Eye (tissue), 1 donor: Measurements from ENCODE around the gene ERICH6B.
"Not testable (repeated sequence)": the region's sequence is repeated elsewhere in the genome, so short reads cannot be mapped to it uniquely, and the experiment has no call there.

Source experiments
- DNase-seq: peaks from one replicate; pipeline ENCODE4 v3.0.0-alpha.2; 2015

ERICH6B gene

GRCh38 chr13:45615501-45616101 is at the start of gene ERICH6B:
Gene ERICH6B, minus strand, starts transcription at chr13:45615739. Its CDS starts 18,734 bp downstream, at chr13:45597005.
- peak; percentile 96 for DNase-seq

DNA sequence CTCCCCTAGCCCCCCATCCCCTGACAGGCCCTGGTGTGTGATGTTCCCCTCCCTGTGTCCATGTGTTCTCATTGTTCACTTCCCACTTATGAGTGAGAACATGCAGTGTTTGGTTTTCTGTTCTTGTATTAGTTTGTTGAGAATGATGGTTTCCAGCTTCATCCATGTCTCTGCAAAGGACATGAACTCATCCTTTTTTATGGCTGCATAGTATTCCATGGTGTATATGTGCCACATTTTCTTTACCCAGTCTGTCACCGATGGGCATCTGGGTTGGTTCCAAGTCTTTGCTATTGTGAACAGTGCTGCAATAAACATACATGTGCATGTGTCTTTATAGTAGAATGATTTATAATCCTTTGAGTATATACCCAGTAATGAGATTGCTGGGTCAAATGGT is 47.4 kb upstream of the ERICH6B start:
- not testable (repeated sequence) for DNase-seq

- no peak for DNase-seq
Observed at GRCh38 chr13:45662162-45662561, 46.6 kb upstream of the ERICH6B start.

DNA sequence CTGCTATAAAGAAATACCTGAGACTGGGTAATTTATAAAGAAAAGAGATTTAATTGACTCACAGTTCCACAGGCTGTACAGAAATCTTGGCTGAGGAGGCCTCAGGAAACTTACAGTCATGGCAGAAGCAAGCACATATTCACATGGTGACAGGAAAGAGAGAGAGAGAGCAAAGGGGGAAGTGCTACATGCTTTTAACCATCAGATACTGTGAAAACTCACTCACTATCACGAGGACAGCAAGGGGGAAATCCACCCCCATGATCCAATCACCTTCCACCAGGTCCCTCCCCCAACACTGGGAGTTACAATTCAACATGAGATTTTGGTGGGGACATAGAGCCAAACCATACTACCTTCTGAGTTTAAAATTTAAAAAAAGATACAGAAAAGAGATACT is 44.9 kb upstream of the ERICH6B start:
- DNase-seq, result not testable (repeated sequence)

- DNase-seq, result no peak
Observed at GRCh38 chr13:45659536-45659935, 44.0 kb upstream of the ERICH6B start.

DNA sequence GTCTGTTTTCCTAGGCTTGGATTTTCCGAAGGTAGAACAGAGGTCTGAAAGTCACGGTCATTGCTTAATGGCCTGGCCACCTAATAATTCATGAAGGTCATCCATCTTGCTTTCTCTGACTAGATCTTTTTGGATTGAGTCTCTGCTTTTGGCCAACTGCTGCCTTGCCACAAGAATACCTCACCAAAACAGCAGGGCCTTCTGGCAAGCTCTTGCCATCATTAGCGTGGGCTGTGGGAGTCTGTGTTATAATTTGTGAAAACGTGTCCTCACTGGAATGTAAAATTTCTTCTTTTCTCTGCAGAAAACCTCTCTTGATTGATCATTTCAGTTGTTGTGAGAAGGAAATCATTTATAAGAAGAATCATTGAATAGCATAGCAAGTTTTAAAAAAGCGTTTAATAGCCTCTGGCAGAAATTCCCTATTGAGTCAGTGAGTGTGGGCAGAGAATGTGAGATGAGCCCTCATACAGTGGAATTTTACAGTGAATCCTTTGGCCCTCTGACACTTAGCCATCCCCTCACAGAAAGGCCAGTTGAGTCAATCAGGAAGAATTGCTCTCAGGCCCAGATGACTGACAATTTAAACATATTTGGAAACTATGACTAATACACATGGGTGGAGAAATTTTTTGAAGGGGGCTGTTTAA is 43.2 kb upstream of the ERICH6B start:
- no peak for DNase-seq

DNA sequence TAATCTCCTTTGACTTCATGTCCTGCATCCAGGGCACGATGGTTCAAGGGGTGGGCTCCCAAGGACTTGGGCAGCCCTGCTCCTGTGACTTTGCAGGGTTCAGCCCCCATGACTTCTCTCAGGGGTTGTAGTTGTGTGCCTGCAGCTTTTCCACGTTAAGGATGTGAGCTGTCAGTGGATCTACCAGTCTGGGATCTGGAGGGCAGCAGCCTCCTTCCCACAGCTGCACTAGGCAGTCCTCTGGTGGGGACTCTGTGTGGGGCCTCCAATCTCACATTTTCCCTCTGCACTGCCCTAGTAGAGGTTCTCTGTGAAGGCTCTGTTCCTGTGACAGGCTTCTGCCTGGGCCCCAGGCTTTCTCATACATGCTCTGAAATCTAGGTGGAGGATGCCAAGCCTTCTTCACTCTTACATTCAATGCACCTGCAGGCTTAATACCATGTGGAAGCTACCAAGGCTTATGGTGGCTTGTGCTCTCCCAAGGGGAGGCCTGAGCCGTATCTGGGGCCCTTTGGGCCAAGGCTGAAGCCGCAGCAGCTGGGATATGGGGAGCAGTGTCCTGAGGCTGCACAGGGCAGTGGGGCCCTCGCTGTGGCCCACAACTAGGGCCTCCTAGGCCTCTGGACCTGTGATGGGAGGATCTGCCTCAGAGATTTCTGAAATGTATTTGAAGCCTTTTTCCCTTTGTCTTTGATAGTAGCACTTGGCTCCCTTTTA is 39.3 kb upstream of the ERICH6B start:
- no peak for DNase-seq

- DNase-seq, result not testable (repeated sequence)
Observed at GRCh38 chr13:45645263-45645662, 29.7 kb upstream of the ERICH6B start.

- not testable (repeated sequence) for DNase-seq
Observed at GRCh38 chr13:45642159-45642558, 26.6 kb upstream of the ERICH6B start.

GRCh38 chr13:45635291-45635690 is 19.8 kb upstream of the ERICH6B start:
- not testable (repeated sequence) for DNase-seq

DNA sequence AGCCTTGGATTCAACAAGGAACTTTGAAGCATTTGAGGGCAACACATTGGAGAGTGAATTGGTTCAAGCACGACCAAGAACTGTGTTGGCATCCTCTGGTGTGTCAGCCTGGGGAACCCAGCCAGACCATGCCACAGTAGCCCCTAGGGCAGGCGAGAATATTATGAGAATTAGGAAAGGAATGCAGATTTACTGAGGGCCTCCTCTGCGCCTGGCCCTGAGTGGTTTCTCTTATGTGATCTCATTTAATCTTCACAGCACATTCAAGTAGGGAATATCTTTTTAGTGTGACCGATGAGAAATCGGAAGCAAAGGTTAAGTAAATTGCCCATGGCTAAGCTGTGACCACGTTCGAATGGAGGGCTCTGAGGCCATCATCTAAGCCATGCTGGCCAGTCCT is 15.3 kb upstream of the ERICH6B start:
- no peak for DNase-seq

DNA sequence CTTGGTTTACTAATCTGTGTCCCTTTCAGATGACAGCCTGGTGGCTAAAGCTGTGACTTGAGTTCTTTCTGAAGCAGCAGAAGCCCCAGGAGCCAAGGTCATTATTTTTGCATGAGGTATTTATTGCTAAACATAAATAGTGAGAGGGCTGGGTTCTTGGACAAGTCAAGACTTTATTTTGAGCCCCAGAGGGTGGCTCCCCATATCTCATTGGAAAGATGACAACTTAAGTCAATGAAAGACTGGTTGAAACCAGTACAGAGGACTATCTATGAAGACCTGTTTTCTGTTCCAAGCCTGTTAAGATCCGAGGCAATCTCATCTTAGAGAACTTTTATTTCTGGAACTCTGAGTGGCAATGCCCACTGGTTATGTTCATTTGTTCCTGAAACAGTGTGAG is 14.4 kb upstream of the ERICH6B start:
- DNase-seq, result peak; percentile 23

DNA sequence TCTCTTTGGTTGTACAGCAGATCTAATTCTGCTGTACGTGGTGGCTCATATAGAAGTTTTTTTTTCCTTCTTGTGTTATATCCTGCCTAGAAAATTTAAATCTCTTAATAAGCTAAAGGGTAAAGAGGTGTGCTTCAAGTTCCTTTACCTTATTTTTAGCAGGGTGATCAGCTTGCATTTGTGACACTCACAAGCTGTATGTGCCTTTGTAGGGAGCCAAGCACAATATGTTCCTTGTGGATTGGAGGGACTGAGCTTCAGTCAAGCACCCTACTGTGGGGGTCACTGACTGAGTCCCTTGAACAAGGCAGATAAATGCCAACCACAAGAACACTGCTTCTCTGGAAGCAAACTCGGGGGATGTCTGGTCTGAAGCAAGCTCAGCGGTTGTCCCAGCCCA is 12.6 kb upstream of the ERICH6B start:
- DNase-seq, result no peak

DNA sequence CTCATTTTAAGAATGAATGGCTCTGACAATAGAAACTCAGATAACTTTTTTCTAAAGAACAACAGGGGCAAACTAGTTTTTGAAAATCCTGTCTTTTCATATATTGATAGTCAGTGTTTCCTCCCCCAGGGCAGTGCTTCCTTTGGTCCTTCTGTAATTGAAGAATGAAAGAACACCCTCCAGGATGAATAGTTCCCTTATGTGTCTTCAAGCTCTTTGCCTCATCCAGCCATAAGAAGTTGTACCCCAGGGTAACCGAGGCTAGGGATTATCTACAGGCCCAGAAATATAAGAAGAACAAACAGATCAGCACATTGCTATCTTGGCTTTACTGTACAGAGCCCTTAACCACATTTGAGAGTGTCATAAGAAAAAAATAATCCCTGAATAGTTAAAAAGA is 12.1 kb upstream of the ERICH6B start:
- no peak for DNase-seq

GRCh38 chr13:45626731-45627374 is 11.3 kb upstream of the ERICH6B start:
- DNase-seq, result no peak

GRCh38 chr13:45623516-45624090 is 8.1 kb upstream of the ERICH6B start:
- DNase-seq, result peak; percentile 31

GRCh38 chr13:45621950-45622349 is 6.4 kb upstream of the ERICH6B start:
- DNase-seq, result no peak

DNA sequence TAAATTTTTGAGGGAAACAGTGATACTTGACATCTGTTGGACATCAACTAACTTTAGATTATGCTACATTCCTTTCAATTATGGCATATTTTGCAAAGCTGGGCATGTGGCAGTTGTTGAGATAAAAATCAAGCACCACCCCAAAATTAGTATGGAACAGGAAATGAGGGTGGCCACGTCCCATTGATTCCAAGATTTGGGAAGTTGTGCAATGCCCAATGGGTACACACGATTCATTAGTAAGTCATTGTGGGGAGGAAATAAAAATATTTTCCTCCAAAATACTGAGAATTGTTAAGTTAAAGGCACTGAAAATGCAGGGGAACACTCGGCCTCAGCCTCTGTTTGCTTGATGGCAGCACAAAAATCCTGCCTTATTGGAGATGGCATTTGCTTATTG is 7.6 kb downstream of the ERICH6B start:
- no peak for DNase-seq

GRCh38 chr13:45604892-45605291 is 10.6 kb downstream of the ERICH6B start:
- DNase-seq, result no peak

DNA sequence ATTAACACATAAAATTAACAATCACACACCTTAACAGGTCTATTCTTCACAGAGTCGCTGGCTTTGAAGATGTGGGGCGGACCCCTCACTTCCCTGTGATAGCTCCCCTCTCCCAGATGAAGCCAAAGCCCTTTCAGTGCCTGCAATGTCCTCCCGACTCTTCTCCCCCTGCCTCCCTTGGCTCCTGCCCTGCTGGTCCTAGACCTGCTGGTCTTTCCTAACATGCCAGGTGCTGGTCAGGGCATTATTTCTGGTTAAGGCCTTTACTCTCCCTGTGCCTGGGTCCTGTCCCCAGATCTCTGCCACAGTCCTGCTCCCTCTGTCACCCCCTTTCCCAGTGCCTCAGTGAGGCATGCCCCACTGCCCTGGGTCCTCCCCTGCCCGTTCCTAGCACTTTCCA is 12.2 kb downstream of the ERICH6B start:
- no peak for DNase-seq

GRCh38 chr13:45602183-45603170 is 13.1 kb downstream of the ERICH6B start:
- no peak for DNase-seq

- no peak for DNase-seq
Observed at GRCh38 chr13:45601680-45602079, 13.9 kb downstream of the ERICH6B start.
